Right renal cortex interstitium (tissue), 3 donors: ENCODE data around the gene LSM14A. TPM values are rescaled to one million over a fixed set of nuclear protein-coding genes. Genes with fewer than 3 reads are reported as not detected.
A peak's percentile ranks its signal among the peaks of the same experiment; 100 is the strongest.
"Not testable (repeated sequence)": the region's sequence is repeated elsewhere in the genome, so short reads cannot be mapped to it uniquely, and the experiment has no call there.

Experiments used
- DNase-seq, 3 donors: peaks; one replicate each; pipeline ENCODE4 v3.0.0-alpha.2; 2013; ENCODE audit warnings: low read depth in 3 of 3, low spot score in 2 of 3
- polyA plus RNA-seq, 3 donors: library from polyadenylated mRNA; unstranded; fragments of 120-200 nt; gene quantifications; one replicate each; pipeline ENCODE4 v1.2.1, GENCODE V29; 2013; ENCODE audit not compliant: insufficient read length in 3 of 3

LSM14A gene
- polyA plus RNA-seq, 3 donors = 194 to 212 (median 198) TPM

- DNase-seq = no peak
These were observed 17.1 kb downstream of the LSM14A start for GRCh38 chr19:34189199-34189916.

- DNase-seq = no peak
These were observed 17.7 kb downstream of the LSM14A start for GRCh38 chr19:34189917-34190425.

- no peak for DNase-seq
These were observed 19.2 kb downstream of the LSM14A start for GRCh38 chr19:34191355-34191962.

GRCh38 chr19:34193439-34193838 is 21.1 kb downstream of the LSM14A start:
- DNase-seq = no peak

- DNase-seq = no peak
These were observed 21.6 kb downstream of the LSM14A start for GRCh38 chr19:34193876-34194275.

- DNase-seq = no peak
These were observed 28.8 kb downstream of the LSM14A start for GRCh38 chr19:34201133-34201532.

GRCh38 chr19:34205324-34205723 is 33.0 kb downstream of the LSM14A start:
- not testable (repeated sequence) for DNase-seq

GRCh38 chr19:34208291-34208884 is 36.1 kb downstream of the LSM14A start:
- DNase-seq = no peak

- no peak for DNase-seq
These were observed 37.4 kb downstream of the LSM14A start for GRCh38 chr19:34209726-34210125.

GRCh38 chr19:34213283-34213682 is 41.0 kb downstream of the LSM14A start:
- no peak for DNase-seq

GRCh38 chr19:34214040-34214439 is 41.7 kb downstream of the LSM14A start:
- no peak for DNase-seq

- no peak for DNase-seq
These were observed 42.8 kb downstream of the LSM14A start for GRCh38 chr19:34215006-34215665.

- no peak for DNase-seq
These were observed 43.3 kb downstream of the LSM14A start for GRCh38 chr19:34215666-34216038.

GRCh38 chr19:34216745-34217219 is 44.5 kb downstream of the LSM14A start:
- DNase-seq = not testable (repeated sequence)

GRCh38 chr19:34217952-34218817 is 45.9 kb downstream of the LSM14A start:
- DNase-seq = peak in 2 of 3 donors; percentile 20 to 32

- no peak for DNase-seq
These were observed 46.5 kb downstream of the LSM14A start for GRCh38 chr19:34218818-34219164.

GRCh38 chr19:34220472-34221063 is 48.3 kb downstream of the LSM14A start:
- DNase-seq = peak in 2 of 3 donors; percentile 23 to 33

GRCh38 chr19:34222386-34222785 is 50.1 kb downstream of the LSM14A start:
- DNase-seq = no peak

GRCh38 chr19:34224996-34225658 is 52.8 kb downstream of the LSM14A start:
- DNase-seq = no peak
